ENCODE measurements around the gene OR52K1.
"Not testable (repeated sequence)": the region's sequence is repeated elsewhere in the genome, so short reads cannot be mapped to it uniquely, and the experiment has no call there.

DNA sequence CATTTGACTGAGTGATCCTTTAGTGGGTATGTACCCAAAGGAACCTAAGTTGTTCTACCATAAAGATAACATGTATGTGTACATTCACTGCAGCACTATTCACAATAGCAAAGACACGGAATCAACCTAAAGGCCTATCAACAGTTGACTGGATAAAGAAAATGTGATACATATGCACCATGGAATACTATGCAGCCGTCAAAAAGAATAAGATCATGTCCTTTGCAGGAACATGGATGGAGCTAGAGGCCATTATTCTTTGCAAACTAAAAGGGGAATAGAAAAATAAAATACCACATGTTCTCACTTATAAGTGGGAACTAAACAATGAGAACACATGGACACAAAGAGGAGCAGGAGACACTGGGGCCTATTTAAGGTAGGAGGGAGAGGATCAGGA, 9.0 kb downstream of the OR52K1 start:
- TF ChIP-seq, protein P1, sequence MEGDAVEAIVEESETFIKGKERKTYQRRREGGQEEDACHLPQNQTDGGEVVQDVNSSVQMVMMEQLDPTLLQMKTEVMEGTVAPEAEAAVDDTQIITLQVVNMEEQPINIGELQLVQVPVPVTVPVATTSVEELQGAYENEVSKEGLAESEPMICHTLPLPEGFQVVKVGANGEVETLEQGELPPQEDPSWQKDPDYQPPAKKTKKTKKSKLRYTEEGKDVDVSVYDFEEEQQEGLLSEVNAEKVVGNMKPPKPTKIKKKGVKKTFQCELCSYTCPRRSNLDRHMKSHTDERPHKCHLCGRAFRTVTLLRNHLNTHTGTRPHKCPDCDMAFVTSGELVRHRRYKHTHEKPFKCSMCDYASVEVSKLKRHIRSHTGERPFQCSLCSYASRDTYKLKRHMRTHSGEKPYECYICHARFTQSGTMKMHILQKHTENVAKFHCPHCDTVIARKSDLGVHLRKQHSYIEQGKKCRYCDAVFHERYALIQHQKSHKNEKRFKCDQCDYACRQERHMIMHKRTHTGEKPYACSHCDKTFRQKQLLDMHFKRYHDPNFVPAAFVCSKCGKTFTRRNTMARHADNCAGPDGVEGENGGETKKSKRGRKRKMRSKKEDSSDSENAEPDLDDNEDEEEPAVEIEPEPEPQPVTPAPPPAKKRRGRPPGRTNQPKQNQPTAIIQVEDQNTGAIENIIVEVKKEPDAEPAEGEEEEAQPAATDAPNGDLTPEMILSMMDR (IDR thresholded peaks at IDR 0.05; ENCODE audit: insufficient read depth, low read length, poor library complexity, severe bottlenecking): not testable (repeated sequence)
- TF ChIP-seq EZH2phosphoT487 (conservative IDR thresholded peaks at IDR 0.05; ENCODE audit: low read length): not testable (repeated sequence)
